NCI-H2107 (cell line): ENCODE results near the gene ACIN1.
"Not testable (repeated sequence)": the region's sequence is repeated elsewhere in the genome, so short reads cannot be mapped to it uniquely, and the experiment has no call there.

ENCODE experiments used
- DNase-seq: peaks from one replicate; lab custom pipeline; 2025; lab: John Stamatoyannopoulos, UW

The ACIN1 gene

GRCh38 chr14:23122086-23122485 lies 27.1 kb upstream of the ACIN1 start:
- DNase-seq: no peak

- DNase-seq: no peak
These were observed 26.4 kb upstream of the ACIN1 start for GRCh38 chr14:23121361-23121771.

- DNase-seq: peak; percentile 94
These were observed 25.8 kb upstream of the ACIN1 start for GRCh38 chr14:23120541-23121251.

GRCh38 chr14:23119363-23120327 lies 24.7 kb upstream of the ACIN1 start:
- DNase-seq: no peak

GRCh38 chr14:23118506-23119362 lies 23.8 kb upstream of the ACIN1 start, which contains the start of gene CEBPE:
Gene CEBPE (minus strand): TSS chr14:23119255. CDS start chr14:23119091, 164 bp downstream.
- no peak for DNase-seq

- DNase-seq: no peak
These were observed 22.6 kb upstream of the ACIN1 start for GRCh38 chr14:23117371-23118020.

- DNase-seq: no peak
These were observed 21.0 kb upstream of the ACIN1 start for GRCh38 chr14:23115918-23116317.

GRCh38 chr14:23115039-23115731 lies 20.2 kb upstream of the ACIN1 start:
- no peak for DNase-seq

GRCh38 chr14:23114669-23115038 lies 19.7 kb upstream of the ACIN1 start:
- DNase-seq: no peak

- DNase-seq: no peak
These were observed 19.2 kb upstream of the ACIN1 start for GRCh38 chr14:23114120-23114458.

GRCh38 chr14:23113431-23114119 lies 18.6 kb upstream of the ACIN1 start:
- DNase-seq: no peak

- no peak for DNase-seq
These were observed 17.6 kb upstream of the ACIN1 start for GRCh38 chr14:23112359-23113178.

GRCh38 chr14:23110579-23111365 lies 15.8 kb upstream of the ACIN1 start:
- no peak for DNase-seq

- DNase-seq: no peak
These were observed 14.8 kb upstream of the ACIN1 start for GRCh38 chr14:23109769-23110168.

GRCh38 chr14:23108169-23108568 lies 13.2 kb upstream of the ACIN1 start:
- not testable (repeated sequence) for DNase-seq

- not testable (repeated sequence) for DNase-seq
These were observed 12.7 kb upstream of the ACIN1 start for GRCh38 chr14:23107620-23108019.

GRCh38 chr14:23106747-23107045 lies 11.8 kb upstream of the ACIN1 start:
- DNase-seq: no peak

GRCh38 chr14:23105348-23105824 lies 10.4 kb upstream of the ACIN1 start:
- DNase-seq: no peak
